Liver (tissue), 9 donors: ENCODE data around the gene OR51T1. TPM values are rescaled to one million over a fixed set of nuclear protein-coding genes. Genes with fewer than 3 reads are reported as not detected.

ENCODE experiments used
- DNase-seq: peaks from one replicate; pipeline ENCODE4 v3.0.0-alpha.2; 2017; ENCODE audit warnings: low spot score
- H3K27ac ChIP-seq, 2 donors: one replicate each; pipeline ENCODE4 v1.7.0; 2013; ENCODE audit warnings: inconsistent platforms in 2 of 2, low read length in 2 of 2, control low read depth in 1 of 2, low read depth in 1 of 2, mild to moderate bottlenecking in 1 of 2
- H3K27me3 ChIP-seq, 4 donors: one replicate each; pipeline versions ENCODE4 v1.6.1 to v1.7.0; 2013; ENCODE audit warnings: low read length in 3 of 4, inconsistent platforms in 1 of 4, mild to moderate bottlenecking in 1 of 4, moderate library complexity in 1 of 4; ENCODE audit not compliant: control insufficient read depth in 4 of 4, insufficient read depth in 4 of 4
- H3K36me3 ChIP-seq, 4 donors: one replicate each; pipeline versions ENCODE4 v1.6.1 to v1.7.0; 2013; ENCODE audit warnings: low read length in 3 of 4, mild to moderate bottlenecking in 3 of 4, low read depth in 1 of 4, moderate library complexity in 1 of 4; ENCODE audit not compliant: control insufficient read depth in 4 of 4, insufficient read depth in 3 of 4
- H3K4me1 ChIP-seq, 4 donors: one replicate each; pipeline versions ENCODE4 v1.6.1 to v1.7.0; 2013; ENCODE audit warnings: low read length in 3 of 4, mild to moderate bottlenecking in 3 of 4, moderate library complexity in 1 of 4; ENCODE audit not compliant: control insufficient read depth in 4 of 4, insufficient read depth in 4 of 4
- H3K4me3 ChIP-seq, 3 donors: one replicate each; pipeline versions ENCODE4 v1.6.1 to v1.7.0; 2013; ENCODE audit warnings: low read length in 3 of 3, control low read depth in 1 of 3, low read depth in 1 of 3, mild to moderate bottlenecking in 1 of 3
- H3K9ac ChIP-seq, 2 donors: one replicate each; pipeline ENCODE4 v1.7.0; 2013; ENCODE audit warnings: low read length in 2 of 2, mild to moderate bottlenecking in 2 of 2, moderate library complexity in 2 of 2, control low read depth in 1 of 2, low read depth in 1 of 2
- H3K9me3 ChIP-seq, 4 donors: one replicate each; pipeline versions ENCODE4 v1.6.1 to v1.7.0; 2013; ENCODE audit warnings: low read length in 3 of 4; ENCODE audit not compliant: control insufficient read depth in 4 of 4
- ATF3 ChIP-seq: IDR thresholded peaks from 2 replicates; pipeline ENCODE4 v1.6.1; 2016; ENCODE audit warnings: antibody characterized with exemption
- CTCF ChIP-seq: fragments of 150-350 bp; IDR thresholded peaks from 2 replicates; pipeline ENCODE4 v1.5.1; 2017; ENCODE audit warnings: improper control_type of control experiment, low read depth, low read length; ENCODE audit not compliant: missing input control
- EGR1 ChIP-seq, 2 donors: IDR thresholded peaks; 2 replicates each; pipeline ENCODE4 v1.6.1; 2016 to 2018; ENCODE audit warnings: antibody characterized with exemption in 2 of 2, low read depth in 2 of 2
- FOXA1 ChIP-seq: IDR thresholded peaks from 2 replicates; pipeline ENCODE4 v1.6.1; 2016; ENCODE audit warnings: antibody characterized with exemption
- GABPA ChIP-seq, 2 donors: IDR thresholded peaks in 1 of 2; conservative IDR thresholded peaks in 1 of 2; 2 replicates each; pipeline ENCODE4 v1.6.1; 2016; ENCODE audit warnings: antibody characterized with exemption in 2 of 2, mild to moderate bottlenecking in 1 of 2, moderate library complexity in 1 of 2
- HNF4A ChIP-seq, 2 donors: conservative IDR thresholded peaks; 2 replicates each; pipeline ENCODE4 v1.6.1; 2016; ENCODE audit warnings: antibody characterized with exemption in 2 of 2, mild to moderate bottlenecking in 2 of 2
- HNF4G ChIP-seq: IDR thresholded peaks from 2 replicates; pipeline ENCODE4 v1.6.1; 2016; ENCODE audit warnings: antibody characterized with exemption
- MAX ChIP-seq: IDR thresholded peaks from 2 replicates; pipeline ENCODE4 v1.6.1; 2016; ENCODE audit warnings: antibody characterized with exemption
- NR2F2 ChIP-seq: IDR thresholded peaks from 2 replicates; pipeline ENCODE4 v1.6.1; 2016; ENCODE audit warnings: antibody characterized with exemption
- REST ChIP-seq: IDR thresholded peaks from 2 replicates; pipeline ENCODE4 v1.6.1; 2016; ENCODE audit warnings: antibody characterized with exemption, mild to moderate bottlenecking
- RXRA ChIP-seq, 2 donors: IDR thresholded peaks; 2 replicates each; pipeline ENCODE4 v1.6.1; 2017 to 2018; ENCODE audit warnings: antibody characterized with exemption in 2 of 2, mild to moderate bottlenecking in 1 of 2
- SP1 ChIP-seq: IDR thresholded peaks from 2 replicates; pipeline ENCODE4 v1.6.1; 2018; ENCODE audit warnings: antibody characterized with exemption, mild to moderate bottlenecking
- TAF1 ChIP-seq: conservative IDR thresholded peaks from 2 replicates; pipeline ENCODE4 v1.6.1; 2016; ENCODE audit warnings: antibody characterized with exemption, mild to moderate bottlenecking
- WGBS: extraction: QIAGEN DNeasy Blood & Tissue Kit; methylation state at CpG from one replicate; pipeline ENCODE4 v1.1.7; 2013; 5-methylcytosine and 5-hydroxymethylcytosine counted together
- polyA plus RNA-seq, 2 donors: library from polyadenylated mRNA; stranded (reverse) in 1 of 2; unstranded in 1 of 2; fragments of 200-250 nt in 1 of 2; fragments of >200 nt in 1 of 2; fragmentation: Nextera tagmentation in 1 of 2; extraction: Ambion mirVana in 1 of 2; gene quantifications; one replicate each; pipeline versions ENCODE4 v1.2.1 to v1.2.3, GENCODE V29; 2013 to 2015
- total RNA-seq, 2 donors: library from RNA; depleted of rRNA; stranded (reverse); fragments of >200 nt; gene quantifications; one replicate each; pipeline ENCODE4 v1.2.3, GENCODE V29; 2014
- donor health status: healthy.
- donor health status: healthy.
- donor health status: healthy.
- donor health status: healthy.
- donor health status: healthy.

The OR51T1 gene
- total and polyA plus RNA-seq, 4 donors, result not detected

GRCh38 chr11:4890279-4890678 lies 8.6 kb downstream of the OR51T1 start:
- Histone ChIP-seq H3K4me3 (no peak overlapping the region), H3K27ac (no peak overlapping the region), H3K27me3 (no peaks in the 10 kb centered on the region), H3K36me3 (no peaks in the 10 kb centered on the region), H3K4me1 (no peaks in the 10 kb centered on the region), H3K9me3 (no peaks in the 10 kb centered on the region), H3K9ac (no peak overlapping the region)
- no peak for DNase-seq
- TF ChIP-seq SP1 (no peak), REST (no peak), ATF3 (no peak), RXRA (IDR thresholded peaks at IDR 0.05) (no peak), HNF4G (no peak)
- 84% methylated on average over 2 of the region's 2 CpGs for WGBS

GRCh38 chr11:4891996-4892640 lies 10.4 kb downstream of the OR51T1 start:
- H3K9me3 ChIP-seq, result no peaks in the 10 kb centered on the region
- WGBS, result 88% methylated on average over 1 of the region's 1 CpG
- no peak overlapping the region for H3K27ac ChIP-seq
- no peaks in the 10 kb centered on the region for H3K36me3 ChIP-seq
- H3K9ac ChIP-seq, result no peak overlapping the region
- no peaks in the 10 kb centered on the region for H3K27me3 ChIP-seq
- H3K4me3 ChIP-seq, result no peak overlapping the region
- no peaks in the 10 kb centered on the region for H3K4me1 ChIP-seq
- TF ChIP-seq HNF4G (no peak), FOXA1 (no peak), RXRA (IDR thresholded peaks at IDR 0.05) (no peak), MAX (no peak), HNF4A (conservative IDR thresholded peaks at IDR 0.05) (no peak), CTCF (no peak), ATF3 (no peak), EGR1 (IDR thresholded peaks at IDR 0.05; ENCODE audit: low read depth in 2 of 2) (no peak), NR2F2 (no peak), TAF1 (no peak), GABPA (IDR thresholded peaks at IDR 0.05 in 1 of 2, conservative IDR thresholded peaks at IDR 0.05 in 1 of 2) (no peak)
- no peak for DNase-seq
